ENCODE results near the gene FAM83F.
A peak's percentile ranks its signal among the peaks of the same experiment; 100 is the strongest.
"Not testable (repeated sequence)": the region's sequence is repeated elsewhere in the genome, so short reads cannot be mapped to it uniquely, and the experiment has no call there.

The FAM83F gene

DNA sequence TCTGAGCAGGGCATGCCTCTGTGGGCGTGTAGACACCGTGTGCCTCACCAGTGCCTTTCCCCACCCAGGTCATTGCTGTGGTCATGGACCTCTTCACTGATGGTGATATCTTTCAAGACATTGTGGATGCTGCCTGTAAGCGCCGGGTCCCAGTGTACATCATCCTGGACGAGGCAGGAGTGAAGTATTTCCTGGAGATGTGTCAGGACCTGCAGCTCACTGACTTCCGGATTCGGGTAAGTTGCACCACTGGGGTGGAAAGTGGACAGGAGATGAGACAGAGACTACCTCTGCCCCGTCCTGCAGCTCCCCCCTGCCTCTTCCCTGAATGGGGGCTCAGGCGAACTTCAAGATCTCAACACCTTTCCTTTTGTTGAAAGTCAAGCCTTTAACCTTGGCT, 24.3 kb downstream of the FAM83F start:
- no peak for DNase-seq

DNA sequence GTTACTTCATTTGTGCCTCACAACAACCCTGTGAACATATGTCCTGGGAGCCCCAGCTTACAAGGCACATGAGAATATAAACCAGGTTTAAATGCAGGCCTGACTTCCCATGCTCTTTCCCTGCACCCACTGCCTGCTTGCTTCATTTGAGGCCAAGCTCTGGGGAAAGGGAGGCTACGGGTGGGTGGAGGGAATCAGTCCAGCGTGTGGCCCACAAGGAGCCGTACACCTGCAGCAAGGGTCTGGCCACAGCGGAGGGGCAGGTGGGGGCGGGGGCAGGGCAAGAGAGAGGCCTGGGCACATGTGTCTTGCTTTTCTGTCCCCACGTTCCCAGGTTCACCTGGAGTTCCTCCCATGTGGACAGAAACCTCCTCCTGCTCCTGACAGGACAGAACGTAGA, 26.2 kb downstream of the FAM83F start:
- DNase-seq: no peak

DNA sequence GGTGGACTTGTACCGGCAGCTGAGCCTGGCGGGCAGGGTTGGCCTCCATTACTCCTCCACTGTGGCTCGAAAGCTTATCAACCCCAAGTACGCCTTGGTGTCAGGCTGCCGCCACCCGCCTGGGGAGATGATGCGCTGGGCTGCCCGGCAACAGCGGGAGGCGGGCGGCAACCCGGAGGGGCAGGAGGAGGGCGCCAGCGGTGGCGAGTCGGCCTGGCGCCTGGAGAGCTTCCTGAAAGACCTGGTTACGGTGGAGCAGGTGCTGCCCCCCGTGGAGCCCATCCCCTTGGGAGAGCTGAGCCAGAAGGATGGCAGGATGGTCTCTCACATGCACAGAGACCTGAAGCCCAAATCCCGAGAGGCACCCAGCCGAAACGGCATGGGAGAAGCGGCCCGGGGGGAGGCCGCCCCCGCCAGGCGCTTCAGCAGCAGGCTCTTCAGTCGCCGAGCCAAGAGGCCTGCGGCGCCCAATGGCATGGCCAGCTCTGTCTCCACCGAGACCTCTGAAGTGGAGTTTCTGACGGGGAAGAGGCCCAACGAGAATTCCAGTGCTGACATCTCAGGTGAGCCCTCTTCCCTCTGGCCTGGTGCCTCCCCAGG, 26.7 kb downstream of the FAM83F start:
- DNase-seq: no peak

DNA sequence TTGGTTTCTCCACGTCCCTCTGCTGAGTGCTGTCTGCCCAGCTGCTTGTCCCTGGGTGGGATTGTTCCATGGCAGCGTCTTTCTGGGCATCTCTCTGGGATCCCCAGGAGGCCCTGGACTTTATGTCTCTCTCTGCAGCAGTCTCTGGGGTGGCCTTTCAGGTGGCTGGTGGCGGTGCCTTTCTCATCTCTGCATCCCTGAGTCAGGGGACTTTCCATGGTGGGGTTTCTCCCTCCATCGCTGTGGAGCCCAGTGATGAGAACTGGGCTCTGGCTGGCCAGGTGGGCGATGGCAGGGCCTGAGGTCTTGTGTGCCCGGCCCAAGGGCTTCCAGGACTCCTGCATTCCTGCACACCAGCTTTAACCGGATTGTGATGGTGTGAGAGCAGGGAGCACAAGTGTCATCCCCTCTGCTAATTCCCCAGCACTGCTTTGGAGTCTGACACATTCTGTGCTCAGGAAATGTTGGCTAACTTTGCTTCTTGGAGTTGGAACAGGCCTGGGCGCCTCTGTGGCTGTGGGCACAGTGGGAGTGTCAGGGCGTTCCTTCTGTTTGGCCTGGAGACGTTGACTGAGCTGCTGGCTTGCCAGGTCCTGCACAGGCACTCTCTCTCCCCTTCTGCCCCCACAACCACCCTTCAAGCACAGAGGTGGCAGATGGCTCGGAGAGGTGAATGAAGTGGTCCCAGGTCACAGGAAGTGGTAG, 27.9 kb downstream of the FAM83F start:
- no peak for DNase-seq

DNA sequence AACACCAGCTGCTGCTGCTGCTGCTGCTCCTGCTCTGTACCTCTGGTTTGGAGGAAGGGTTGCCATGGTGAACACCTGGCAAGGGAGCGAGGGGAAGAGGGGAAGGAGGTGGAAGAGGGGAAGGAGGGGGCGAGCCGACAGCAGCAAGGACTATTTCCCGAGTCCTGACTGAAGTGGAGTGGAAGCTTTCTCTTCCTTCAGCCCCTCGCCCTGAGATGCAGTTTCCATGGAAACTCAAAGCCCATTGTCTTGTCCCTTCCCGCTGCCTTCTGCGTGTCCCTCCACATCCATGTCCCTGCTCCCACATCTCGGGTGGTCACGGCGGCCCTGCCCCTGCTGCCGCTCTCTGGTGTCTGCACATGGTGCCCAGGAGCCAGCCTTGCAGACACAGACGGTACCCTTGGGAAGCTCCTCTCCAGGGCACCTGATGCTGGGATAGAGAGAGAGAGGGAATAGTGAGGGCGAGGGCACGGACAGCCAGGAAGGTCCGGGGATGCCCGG, 28.6 kb downstream of the FAM83F start:
- DNase-seq: no peak

DNA sequence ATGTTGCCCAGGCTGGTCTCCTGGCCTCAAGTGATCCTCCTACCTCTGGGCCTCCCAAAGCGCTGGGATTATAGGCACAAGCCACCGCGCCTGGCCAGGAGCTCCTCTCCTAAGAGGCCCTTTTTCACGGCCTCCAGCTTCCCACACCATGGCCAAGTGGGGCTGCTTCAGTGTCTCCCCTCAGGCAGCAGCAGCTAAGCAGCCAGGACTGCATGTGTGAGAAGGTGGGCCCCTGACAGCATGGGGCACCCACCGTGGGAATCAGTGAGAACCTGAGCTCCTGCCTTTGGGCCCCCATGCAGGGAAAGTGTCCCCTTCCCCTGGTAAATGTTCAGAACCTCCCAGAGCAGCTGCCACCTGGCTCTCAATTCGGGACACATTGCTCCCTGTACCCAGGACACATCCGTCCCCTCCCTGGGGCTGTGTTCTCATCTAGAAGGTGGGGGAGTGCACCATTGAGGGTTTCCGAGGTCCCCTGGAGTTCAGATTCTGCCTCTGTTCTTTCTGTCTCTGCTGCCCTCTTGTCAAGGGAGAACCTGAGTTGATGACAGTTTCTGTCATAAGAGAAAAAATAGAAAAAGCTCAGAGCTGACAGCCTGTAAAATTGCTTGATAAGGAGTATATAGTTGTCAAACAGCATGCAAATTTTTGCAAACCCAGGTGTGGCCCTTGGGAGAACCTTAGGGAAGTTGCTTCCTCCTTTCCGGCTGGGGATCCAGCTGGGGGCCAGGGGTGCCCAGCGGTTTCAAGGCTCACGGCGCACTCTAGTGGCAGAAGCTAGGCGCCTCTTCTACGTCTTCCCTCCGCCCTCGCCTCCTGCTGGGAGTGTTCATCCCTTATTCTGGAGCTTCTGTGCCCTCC, 29.7 kb downstream of the FAM83F start:
- DNase-seq: peak; percentile 60

DNA sequence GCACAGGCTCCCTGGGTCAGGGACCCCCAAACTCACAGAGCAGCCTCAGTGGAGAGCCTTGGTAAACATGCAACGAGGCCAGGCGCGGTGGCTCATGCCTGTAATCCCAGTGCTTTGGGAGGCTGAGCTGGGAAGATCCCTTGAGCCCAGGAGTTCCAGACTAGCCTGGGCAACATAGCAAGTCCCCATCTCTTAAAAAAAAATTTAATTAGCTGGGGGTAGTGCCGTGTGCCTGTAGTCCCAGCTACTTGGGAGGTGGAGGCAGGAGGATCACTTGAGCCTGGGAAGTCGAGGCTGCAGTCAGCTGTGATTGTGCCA, 30.3 kb downstream of the FAM83F start:
- DNase-seq: not testable (repeated sequence)

DNA sequence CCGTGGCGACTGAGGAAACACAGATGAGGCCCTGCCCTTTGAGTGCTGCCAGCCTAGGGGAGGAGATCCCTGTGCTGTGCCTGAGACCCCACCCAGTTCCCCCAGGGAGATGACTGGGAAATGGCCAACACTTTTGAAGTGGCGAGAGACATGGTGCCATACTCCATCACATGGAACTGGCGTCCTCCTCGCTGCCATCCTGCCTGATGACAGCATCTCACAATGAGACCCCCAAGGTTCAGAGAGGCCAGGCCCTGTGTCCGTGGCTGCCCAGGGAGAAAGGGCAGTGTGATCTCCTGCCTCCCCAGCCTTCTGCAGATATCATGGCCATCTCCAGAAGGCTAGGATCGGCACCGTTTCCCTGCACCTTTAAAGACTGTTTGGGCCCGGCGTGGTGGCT, 31.1 kb downstream of the FAM83F start:
- no peak for DNase-seq

DNA sequence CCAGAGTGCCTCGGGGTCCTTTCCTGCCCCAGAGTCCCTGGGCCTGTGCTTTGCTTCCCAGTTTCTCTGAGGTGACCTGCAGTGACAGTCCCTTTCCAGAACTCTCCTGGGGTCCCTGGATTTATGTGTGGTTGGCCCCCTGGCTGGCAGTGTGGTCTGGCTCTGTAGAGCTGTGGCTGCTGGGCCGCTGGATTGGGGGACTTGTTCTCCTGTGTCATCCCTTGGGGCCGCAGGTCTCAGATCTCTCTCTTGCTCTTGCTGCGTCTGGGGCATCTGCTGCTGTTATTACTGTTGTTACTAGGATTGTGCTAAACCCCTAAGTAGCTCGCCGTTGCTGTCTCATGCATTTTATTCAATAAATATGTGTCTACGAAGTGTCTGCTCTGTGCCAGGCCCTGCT, 31.9 kb downstream of the FAM83F start:
- DNase-seq: no peak

DNA sequence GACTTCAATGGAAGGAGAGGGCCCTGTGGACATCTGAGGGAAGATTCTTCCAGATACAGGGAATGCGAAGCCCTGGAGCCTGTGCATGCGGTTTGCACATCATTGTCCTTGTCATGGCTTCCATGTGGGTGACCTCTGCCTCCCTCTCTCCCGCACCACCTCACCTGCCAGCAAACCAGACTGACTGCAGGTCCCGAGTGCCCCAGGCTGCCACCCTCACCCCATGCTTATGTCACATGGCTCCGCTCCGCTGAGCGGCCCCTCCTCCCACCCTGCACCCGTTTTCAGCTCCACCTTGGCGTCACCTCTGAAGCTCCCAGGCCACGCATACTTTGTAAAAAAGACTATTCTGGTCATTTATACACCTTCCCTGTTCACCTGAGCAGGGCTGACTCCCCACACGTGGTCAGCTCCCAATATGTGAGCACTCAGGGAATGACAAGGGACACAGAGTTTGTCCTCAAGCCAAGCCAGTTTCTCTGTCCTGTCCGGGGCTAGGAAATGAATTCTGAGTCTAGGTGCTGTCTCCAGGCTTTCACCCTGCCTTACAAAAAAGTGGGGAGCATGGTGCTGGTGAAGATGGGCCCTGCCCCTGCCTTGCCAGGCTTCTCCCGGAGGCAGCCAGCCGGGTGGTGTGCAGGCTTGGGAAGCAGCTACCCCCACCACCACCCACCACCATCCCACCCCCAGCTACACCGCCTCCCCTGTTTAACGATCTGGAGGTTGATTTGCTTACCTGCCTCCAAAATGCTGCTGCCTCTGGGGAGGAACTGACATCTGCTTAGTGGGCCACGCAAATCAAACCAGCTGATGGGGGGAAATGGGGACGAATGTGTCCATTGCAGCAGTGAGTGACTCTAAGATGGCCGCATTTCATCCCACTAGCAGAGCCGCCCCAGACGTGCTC, 32.7 kb downstream of the FAM83F start:
- DNase-seq: no peak

DNA sequence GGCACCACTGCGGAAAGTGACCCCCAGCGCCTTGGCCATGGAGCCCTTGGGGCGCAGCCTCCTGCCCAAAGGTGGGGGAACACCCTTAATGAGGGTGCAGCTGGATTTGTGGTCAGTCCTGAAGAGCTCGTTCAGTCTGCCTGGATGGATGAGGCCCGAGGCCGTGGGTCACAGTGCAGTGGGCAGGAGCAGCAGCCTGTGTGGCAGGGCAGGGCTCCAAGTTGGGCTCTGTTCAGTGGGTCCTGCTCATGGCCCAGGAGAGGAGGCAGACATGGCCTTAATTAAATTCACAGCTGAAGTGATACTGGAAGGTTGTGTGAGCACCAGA, 33.3 kb downstream of the FAM83F start:
- no peak for DNase-seq

DNA sequence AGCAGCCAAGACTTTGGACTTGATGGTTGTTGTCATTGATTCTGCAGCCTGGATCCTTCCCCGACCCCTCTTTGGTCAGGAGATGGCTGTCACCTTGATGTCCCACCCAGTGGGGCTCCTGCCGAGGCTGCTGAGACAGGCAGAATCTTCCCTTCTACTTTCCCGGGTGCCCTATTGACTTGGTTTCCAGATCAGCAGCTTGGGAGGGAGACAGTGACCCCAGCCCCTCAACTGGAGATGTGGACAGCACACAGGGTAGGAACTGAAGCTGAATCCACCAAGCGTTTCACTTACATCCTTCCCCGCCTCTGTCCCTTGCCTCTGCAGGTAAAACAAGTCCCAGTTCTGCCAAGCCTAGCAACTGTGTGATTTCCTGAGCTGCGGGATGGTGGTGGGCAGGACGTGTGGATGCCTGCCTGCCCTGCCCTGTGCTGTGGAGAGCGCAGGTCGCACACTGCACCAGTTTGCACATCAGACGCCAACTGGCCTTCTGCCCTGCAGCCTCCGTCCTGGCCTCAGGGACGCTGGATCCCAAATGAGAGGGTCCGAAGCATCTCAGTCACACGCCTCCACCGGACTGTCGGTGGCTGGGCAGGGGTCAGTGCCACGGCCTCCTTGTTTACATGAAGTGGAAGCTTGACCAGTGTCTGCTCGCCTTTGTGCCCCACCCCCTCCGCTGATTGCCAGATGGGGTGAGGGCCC, 34.6 kb downstream of the FAM83F start:
- no peak for DNase-seq

DNA sequence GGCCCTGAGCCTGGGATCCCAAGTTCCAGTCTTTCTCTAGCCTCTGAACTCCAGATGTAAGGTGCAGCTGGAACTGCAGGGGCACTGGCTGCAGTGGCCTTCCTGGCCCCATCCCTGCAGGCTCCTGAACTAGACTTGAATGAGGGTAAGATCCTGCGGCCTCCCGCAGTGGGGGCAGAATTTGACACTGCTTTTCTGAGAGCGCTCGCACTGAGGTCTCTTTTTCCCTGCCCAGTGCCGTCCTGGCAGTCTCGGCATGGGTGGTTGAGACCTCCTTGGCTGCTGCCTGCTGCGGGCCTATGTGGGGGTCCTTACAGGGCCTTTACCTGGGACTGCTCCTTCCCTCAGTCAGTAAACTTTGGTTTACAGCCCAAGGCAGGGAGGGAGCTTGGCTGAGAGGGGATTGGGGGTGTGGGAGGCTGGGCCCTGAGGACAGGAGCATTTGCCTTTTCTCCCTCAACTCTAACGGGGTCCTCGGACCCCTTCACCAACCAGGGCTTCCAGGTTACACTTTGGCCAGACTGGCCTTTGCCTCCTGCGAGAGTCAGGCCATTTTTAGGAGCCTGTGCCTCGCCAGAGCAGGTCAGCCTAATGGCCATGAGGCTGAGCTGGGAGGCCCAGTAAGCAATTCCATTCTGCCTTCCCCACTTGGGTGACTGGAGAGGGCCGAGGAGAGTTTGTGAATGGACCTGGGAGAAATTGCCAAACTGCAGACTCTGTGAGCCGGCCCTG, 35.4 kb downstream of the FAM83F start:
- no peak for DNase-seq

DNA sequence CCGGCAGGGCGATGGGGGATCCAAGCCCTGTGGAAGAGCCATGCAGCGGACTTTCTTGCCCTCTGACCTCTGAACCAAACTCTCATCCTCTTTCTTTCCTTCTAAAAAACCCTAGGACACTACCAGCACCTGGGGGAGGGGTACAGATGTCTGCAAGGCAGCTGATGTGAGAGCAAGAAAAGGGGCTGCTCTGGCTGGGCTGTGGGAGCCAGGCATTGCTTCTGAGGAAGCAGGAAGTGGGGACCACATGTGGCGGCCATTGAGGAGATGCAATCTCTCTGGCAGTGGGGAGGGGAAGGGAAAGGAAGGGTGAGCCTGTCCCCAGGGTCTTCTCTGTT, 36.0 kb downstream of the FAM83F start:
- no peak for DNase-seq

DNA sequence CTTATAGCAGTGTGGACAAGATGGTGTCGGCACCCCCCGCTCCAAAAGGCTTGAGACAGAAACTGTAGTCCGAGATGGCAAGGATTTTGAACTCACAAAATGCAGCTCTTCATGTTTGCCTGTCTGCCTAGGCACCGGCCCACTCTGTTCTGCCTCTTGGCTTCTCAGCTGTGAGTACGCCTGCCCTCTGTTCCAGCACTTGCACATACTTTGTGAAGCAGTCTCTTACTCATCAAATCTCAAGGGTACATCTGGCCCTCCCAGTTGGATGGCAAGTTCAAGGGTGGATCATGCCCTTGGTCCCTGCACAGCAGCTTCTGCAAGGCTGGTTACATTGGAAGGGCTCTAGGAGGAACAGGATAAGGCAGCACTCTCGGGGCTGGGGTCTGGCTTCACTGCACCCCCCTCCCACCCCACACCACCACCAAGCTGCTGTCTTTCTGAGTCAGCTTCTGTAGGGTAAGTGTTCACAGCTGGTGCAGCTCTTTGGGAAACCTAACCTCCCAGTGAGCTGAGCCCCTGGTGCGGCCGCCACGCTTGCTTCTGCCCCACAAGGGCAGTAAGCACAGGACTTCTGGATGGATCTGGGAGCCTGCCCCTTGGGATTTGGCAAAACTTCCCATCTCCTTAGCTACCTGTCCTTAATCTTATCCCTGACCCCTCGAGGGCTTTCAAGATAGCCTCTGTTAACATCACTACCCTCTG, 37.2 kb downstream of the FAM83F start:
- peak; percentile 30 for DNase-seq

DNA sequence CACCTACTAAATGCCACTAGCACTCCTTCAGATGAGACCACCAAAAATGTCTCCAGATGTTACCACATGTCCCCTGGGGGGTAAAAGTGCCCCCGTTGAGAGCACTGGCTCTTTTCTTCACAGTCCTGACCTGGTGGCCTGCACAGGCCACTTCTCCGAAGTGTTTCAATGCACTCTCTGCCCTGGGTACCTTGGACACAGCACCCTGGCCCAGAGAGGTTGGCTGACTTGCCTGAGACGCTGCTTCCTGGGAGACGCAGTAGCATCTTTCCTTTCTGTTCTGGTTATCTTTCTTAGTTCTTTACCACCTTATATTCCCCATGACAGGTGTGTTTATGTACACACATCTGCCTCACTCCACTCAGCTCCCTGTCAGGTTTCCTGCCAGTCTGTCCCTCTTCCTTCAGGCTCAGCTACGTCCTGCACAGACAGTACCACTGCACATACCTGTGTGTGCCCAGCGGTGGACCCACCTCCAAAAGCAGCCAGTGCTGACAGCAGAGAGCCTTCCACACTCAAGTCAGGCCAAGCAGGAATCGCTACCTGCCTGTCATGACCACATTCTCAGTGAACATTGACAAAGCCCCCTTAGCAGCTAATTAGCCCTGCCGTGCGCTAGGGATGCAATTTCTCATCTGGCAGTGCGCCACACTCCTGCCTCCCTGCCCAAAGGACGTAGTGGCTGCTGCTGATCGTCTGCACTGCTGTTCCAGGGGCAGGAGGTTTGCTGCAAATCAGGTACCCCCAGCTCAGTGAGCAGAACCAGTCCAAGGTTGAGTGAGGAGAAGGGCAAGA, 39.0 kb downstream of the FAM83F start:
- no peak for DNase-seq

DNA sequence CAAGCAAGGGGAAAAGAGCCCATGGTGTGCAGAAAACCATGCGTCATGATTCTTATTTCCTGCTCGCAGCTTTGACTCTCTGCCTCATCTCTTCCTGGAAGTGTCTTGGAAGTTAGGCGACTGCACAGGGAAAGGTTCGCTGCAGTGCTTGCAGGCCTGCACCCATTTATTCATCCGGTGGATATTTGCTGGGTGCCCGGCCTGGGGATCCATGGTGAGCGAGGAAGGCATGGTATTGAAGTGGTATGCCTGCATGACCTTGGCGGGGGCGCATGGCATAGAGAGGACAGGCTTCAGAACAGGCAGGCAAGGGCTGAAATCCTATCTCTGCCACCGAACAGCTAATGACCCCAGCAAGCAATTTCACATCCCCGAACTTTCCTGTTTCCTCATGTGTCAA, 40.6 kb downstream of the FAM83F start:
- DNase-seq: no peak

DNA sequence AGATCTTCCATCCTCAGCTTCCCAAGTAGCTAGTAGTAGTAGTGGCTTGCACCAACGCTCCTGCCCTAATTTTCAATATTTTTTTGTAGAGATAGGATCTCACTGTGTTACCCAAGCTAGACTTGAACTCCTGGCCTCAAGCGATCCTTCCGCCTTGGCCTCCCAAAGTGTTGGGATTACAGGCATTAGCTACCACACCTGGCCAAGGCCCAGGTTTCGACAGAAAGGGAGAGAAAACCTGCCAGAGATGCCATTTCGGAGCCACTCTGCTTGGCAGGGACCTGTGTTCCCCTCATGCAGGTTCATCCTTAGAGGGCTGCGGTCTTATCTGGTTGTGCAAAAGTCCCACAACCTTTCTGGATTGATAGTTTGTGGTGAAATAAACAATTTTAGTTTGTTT, 41.4 kb downstream of the FAM83F start:
- no peak for DNase-seq

DNA sequence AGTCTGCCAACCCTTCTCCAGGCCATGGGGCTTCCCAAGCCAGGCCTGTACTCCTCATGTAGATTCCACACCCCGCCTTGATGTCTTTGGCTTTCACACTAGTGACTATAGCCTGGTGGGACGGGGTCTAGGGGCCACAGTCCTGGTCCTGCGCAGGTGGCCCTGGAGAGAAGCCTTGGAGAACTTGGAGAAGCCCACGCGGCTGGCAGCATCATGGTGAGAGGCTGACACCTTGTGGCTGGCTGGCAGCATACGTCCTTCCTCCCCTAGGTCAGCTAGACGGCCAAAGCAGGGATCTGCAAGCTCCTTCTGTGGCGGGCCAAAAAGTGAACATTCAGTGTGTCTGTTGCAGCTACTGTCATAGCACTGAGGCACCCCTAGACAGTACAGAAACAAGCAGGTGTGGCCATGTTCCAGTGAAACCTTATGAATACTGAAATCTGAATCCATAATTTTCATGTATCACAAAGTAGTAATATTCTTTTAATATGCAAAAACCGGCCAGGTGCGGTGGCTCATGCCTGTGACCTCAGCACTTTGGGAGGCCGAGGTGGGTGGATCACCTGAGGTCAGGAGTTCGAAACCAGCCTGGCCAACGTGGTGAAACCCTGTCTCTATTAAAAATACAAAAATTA, 42.0 kb downstream of the FAM83F start:
- DNase-seq: peak; percentile 62

DNA sequence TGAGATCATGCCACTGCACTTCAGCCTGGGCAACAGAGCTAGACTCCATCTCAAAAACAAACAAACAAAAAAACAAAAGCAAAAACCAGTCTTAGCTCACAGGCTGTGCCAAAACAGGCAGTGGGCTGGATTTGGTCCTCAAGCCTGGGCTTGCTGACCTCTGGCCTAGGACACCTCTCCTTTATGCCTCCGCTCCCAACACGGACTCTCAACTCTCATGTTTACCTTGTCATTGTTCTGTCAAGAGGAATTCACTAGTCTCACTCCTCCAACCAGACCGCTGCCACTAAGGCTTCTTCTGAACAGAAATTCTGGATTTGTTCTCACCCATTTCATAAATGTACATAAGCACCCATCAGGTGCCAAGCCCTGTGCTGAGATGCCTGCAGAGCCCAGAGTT, 42.6 kb downstream of the FAM83F start:
- no peak for DNase-seq

Data from fibroblast of skin of back (primary cell).